Esophagus squamous epithelium (tissue), 4 donors: ENCODE data around the gene CACUL1.

Experiments used
- POLR2A ChIP-seq, 4 donors: fragments of 450-650 bp; IDR thresholded peaks; one replicate each; pipeline ENCODE4 v1.6.1; 2017; ENCODE audit warnings: antibody characterized with exemption in 4 of 4, mild to moderate bottlenecking in 4 of 4, moderate library complexity in 3 of 4
- TF ChIP-seq, protein P1 (sequence below), 6 experiments: fragments of 450-650 bp in 4 of 6; fragments of 200-600 bp in 2 of 6; sonication (generic) in 2 of 6; IDR thresholded peaks; one replicate each; pipeline ENCODE4 v1.5.1; 2016 to 2019; ENCODE audit warnings: antibody characterized with exemption in 6 of 6, mild to moderate bottlenecking in 4 of 6, moderate library complexity in 4 of 6

DNA sequence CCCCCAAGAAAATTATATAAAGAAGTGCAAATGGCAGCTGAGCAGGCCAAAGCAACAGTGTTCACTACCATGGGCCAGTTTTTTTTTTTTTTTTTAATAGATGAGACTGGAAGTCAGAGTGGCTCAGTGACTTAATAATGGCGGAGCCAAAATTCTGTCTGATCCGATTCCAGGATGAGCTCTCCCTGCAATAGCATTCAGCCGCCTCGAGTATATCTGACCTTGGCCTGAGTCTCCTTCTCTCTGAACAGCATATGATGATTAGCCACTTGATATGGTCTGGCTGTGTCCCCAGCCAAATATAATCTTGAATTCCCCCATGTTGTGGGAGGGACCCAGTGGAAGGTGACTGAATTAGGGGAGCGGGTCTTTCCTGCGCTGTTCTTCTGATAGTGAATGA lies 82.6 kb downstream of the CACUL1 start:
- TF ChIP-seq POLR2A (IDR thresholded peaks at IDR 0.05) = no peak
- TF ChIP-seq, protein P1, sequence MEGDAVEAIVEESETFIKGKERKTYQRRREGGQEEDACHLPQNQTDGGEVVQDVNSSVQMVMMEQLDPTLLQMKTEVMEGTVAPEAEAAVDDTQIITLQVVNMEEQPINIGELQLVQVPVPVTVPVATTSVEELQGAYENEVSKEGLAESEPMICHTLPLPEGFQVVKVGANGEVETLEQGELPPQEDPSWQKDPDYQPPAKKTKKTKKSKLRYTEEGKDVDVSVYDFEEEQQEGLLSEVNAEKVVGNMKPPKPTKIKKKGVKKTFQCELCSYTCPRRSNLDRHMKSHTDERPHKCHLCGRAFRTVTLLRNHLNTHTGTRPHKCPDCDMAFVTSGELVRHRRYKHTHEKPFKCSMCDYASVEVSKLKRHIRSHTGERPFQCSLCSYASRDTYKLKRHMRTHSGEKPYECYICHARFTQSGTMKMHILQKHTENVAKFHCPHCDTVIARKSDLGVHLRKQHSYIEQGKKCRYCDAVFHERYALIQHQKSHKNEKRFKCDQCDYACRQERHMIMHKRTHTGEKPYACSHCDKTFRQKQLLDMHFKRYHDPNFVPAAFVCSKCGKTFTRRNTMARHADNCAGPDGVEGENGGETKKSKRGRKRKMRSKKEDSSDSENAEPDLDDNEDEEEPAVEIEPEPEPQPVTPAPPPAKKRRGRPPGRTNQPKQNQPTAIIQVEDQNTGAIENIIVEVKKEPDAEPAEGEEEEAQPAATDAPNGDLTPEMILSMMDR (IDR thresholded peaks at IDR 0.05) = no peak
